CD1c-positive myeloid dendritic cell (primary cell): ENCODE results near the gene IPO13.

Experiments used
- DNase-seq: peaks from one replicate; pipeline ENCODE4 v3.0.0-alpha.2; 2016; ENCODE audit errors: extremely low spot score

Gene IPO13

GRCh38 chr1:43974443-43975248 is 27.9 kb downstream of the IPO13 start, which contains the start of gene ATP6V0B:
ATP6V0B (plus strand) TSS chr1:43974960; CDS start chr1:43975041, 81 bp downstream.
- DNase-seq, result peak; percentile 98

- peak; percentile 90 for DNase-seq
Observed at GRCh38 chr1:43975249-43975961, 28.7 kb downstream of the IPO13 start.

DNA sequence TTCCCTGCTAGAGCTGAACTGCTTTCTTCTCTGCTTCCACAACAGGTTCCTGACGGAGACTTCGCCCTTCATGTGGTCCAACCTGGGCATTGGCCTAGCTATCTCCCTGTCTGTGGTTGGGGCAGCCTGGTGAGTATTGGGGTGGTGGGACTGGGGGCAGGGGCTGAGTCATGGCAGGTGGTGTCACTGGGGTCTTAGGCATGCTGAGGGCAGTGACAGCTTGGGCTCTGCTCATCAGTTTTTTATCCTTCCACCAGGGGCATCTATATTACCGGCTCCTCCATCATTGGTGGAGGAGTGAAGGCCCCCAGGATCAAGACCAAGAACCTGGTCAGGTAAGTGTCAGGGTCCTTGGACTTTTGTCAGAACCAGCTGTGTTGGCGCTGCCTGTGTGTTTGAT is 29.3 kb downstream of the IPO13 start:
- DNase-seq, result no peak

DNA sequence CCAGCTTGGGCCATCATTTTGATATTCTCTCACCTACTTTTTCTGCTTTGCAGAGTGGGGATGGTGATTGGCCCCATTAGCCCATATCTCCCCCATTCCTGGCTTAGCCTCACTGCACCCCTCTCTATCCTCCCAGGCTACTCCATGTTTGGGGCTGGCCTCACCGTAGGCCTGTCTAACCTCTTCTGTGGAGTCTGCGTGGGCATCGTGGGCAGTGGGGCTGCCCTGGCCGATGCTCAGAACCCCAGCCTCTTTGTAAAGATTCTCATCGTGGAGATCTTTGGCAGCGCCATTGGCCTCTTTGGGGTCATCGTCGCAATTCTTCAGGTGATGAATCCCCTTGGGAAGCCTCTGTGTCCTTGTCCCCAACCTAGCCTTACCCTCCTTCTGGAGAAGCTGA is 30.1 kb downstream of the IPO13 start:
- DNase-seq, result no peak

GRCh38 chr1:43977376-43978263 is 30.9 kb downstream of the IPO13 start:
- no peak for DNase-seq

- DNase-seq, result no peak
Observed at GRCh38 chr1:43978264-43978550, 31.5 kb downstream of the IPO13 start.

GRCh38 chr1:43978551-43979260 is 32.0 kb downstream of the IPO13 start, which contains the start of gene B4GALT2:
B4GALT2 (plus strand) TSS chr1:43979210; CDS start chr1:43981161, 1,951 bp downstream.
- peak; percentile 43 for DNase-seq

- DNase-seq, result no peak
Observed at GRCh38 chr1:43979261-43979527, 32.4 kb downstream of the IPO13 start.

DNA sequence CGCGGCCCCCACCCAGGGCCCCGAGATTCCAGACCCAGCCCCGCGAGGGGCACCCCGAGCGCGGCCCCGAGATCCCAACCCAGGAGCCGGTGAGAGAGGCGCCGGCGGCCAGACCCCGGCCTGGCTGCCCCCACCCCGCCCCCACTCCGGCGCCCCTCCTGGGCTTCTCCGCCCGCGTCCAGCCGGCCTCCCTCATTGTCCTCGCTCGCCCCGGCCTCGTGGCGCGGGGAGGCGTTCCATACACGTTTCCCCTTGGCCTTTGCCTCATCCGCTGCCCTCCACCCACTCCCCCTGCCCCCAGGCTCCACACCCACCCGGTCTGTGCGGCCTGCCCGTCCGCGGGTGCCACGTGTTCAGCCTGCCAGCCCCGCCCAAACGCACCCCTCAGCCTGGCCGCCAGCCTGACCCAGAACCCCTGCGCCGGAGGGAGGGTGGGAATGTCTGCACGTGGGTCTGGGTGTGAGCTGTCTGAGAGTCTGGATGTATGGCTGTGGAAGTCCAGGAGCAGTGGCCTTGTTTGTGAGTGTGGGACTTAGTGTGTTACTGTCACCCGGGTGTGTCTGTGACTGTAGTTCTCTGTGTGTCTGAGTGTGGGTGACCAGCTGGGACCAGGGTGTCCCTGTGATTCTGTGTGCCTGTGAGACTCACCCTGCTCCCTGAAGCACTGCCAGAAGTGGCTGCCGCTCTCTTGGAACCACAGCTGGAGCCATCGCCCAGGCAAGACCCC is 32.9 kb downstream of the IPO13 start:
- peak; percentile 48 for DNase-seq

DNA sequence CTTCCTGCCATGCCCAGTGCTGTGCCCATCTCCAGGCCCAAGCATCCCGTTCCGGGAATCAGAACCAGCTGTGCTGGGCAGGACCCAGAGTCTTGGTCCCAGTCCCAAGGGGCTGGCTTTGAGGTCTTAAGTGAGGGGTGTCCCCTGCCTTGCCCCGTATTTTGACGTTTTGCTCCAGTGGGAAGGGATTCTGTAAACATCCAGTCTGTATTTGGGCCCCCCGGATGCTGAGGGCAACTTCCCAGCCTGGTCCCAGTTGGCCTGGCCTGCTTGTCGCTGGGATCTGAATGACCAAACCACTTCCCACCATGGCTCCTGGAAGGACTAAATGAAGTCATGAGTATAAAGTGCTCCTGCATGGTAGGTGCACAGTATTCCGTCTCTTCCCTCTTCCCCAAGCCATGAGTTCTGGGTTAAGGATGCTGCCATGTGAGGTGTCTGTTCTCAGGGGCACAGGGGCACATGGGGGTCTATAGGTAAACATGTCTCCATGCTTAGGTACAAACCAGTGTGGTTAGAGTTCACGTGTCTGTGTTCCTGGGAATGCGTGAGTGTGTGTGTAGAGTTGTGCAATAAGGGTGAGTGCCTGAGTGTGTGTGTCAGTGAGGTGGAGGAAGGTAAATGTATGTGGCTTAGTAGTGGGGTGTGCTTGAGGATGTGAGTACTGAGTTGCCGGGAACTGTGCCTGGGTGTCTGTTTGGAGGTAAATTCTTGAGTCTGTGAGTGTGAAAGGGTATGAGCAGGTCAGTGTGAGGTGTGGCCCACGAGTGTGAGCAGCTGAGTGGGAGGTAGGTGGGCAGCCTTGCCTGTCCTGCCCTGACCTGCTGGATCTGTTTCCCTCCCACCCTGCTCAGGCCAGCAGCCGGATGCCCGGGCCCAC is 33.7 kb downstream of the IPO13 start:
- DNase-seq, result no peak

- DNase-seq, result no peak
Observed at GRCh38 chr1:43981135-43981491, 34.4 kb downstream of the IPO13 start.

DNA sequence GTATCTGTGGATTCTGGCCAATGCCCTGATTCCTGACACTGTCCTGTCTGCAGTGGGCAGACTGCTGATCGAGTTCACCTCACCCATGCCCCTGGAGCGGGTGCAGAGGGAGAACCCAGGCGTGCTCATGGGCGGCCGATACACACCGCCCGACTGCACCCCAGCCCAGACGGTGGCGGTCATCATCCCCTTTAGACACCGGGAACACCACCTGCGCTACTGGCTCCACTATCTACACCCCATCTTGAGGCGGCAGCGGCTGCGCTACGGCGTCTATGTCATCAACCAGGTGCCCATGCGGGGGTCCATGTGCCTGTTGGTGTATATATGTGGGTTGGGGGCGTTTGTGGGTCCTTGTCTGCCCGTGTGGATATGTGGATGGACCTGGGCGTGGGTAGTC is 34.9 kb downstream of the IPO13 start:
- DNase-seq, result no peak

DNA sequence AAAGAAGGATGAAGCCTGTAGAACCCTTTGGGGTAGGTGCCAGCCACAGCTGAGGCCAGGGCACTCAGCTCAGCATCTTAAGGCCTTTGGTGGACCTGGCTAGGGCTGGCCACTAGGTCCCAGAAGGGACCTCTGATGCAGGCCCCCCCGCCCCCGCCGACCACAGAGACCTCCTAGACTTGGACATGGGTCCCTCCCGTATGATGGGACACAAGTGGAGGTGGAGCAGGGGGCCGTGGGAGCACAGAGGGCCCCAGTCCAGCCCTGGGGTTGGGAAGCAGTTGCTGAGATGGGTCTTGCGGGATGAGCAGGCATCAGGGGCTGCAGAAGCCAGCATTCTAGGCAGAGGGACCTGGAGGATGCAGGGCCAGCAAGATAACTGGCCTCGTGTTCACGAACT is 35.5 kb downstream of the IPO13 start:
- DNase-seq, result no peak

- peak; percentile 33 for DNase-seq
Observed at GRCh38 chr1:43982808-43983207, 36.1 kb downstream of the IPO13 start.

DNA sequence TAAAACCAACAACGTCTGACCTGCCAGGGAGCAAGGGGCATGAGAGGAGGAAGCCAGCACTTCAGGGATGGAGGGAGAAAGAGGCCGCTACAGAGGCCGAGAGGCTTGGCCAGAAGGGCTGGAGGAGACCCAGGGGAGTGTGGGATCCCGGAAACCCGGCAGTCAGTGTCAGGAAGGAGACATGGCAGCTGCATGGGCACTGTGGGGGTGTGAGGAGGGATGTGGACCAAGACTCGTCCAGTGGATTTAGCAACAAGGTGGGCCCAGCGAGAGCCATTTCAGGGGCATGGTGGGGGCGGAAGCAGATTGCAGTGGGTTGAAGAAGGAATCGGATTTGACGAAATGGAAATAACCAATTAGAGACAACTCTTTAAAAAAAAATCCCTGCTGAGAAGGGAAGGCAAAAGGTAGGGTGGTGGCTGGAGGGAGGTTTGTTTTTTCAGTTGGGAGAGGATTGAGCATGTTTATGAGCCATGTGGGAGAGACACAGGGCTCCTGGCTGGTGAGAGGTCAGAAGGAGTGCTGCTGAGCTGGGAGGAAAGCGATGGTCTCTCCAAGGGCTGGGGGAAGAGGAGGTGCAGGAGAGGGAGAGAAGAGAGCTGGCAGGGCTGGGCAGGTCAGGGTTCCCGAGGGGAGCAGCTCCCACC is 36.6 kb downstream of the IPO13 start:
- DNase-seq, result no peak

- DNase-seq, result no peak
Observed at GRCh38 chr1:43984855-43985254, 38.1 kb downstream of the IPO13 start.

DNA sequence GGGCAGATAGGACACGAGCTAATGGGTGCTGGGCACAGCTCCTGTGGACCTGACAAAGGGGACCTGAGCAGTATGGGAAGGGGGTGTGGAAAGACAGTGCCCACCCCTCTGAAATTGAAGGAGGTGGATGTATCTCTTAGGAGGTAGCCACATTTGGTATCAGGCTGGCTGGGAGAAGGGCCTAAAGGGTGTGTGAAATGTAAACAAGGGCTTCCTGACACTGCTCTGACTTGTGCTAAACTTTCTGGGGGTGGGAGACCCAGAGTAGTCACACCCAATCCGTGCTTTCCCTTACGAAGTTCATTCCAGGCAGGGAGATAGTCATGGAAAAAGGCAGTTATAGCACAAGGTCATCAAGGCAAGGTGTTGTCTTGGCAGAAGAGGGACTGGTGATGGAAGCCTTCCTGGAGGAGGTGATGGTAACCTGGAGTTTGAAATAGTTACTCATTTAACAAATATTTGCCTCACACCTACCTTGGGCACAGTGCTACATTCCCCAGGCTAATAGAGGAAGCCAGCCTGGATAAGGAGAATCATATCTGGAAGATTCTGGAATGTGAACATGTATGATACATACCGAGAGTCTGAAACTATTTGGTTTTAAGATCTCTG is 39.3 kb downstream of the IPO13 start:
- no peak for DNase-seq

GRCh38 chr1:43986712-43987111 is 40.0 kb downstream of the IPO13 start:
- DNase-seq, result no peak

DNA sequence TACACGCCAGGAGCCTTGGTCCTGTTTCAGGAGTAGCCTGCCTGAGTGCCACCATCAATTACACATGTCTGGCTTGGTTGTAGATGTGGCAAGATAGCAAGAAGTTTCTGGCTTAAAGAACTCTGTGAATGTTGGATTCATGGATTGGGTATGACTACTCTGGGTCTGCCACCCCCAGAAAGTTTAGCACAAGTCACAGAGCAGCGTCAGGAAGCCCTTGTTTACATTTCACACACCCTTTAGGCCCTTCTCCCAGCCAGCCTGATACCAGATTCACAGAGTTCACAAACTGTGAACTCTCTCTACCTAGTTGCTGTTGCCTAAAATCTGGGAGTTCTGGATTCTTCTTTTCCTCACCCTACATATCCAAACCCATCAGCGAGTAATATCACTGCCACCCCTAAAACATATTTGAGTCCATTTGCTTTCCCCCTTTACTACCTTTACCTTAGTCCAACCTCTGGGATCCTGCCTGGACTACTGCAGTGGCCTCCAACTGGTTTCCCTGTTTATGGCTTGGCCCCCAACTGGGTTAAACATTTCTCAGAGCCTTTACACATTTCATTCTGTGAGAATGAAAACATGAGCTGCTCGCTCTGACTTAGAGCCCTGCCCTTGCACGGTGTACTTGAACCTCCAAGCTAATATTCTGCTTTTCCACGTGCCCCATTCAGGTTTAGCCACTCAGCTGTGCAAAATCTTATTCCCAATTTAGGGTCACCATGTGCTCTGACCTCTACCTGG is 40.6 kb downstream of the IPO13 start:
- no peak for DNase-seq
